Lower leg skin (tissue), 4 donors: ENCODE data around the gene FBXO31. TPM values are rescaled to one million over a fixed set of nuclear protein-coding genes. Genes with fewer than 3 reads are reported as not detected.

ENCODE experiments used
- DNase-seq, 2 donors: peaks; one replicate each; pipeline ENCODE4 v3.0.0-alpha.2; 2019; ENCODE audit warnings: low spot score in 2 of 2
- H3K4me3 ChIP-seq: fragments of 200-600 bp; sonication (generic); 2 replicates; pipeline ENCODE4 v1.5.1; 2017; ENCODE audit warnings: mild to moderate bottlenecking, low read depth; ENCODE audit not compliant: poor library complexity, severe bottlenecking
- POLR2A ChIP-seq, 2 donors: fragments of 450-650 bp; IDR thresholded peaks; one replicate each; pipeline ENCODE4 v1.6.1; 2016 to 2017; ENCODE audit warnings: antibody characterized with exemption in 2 of 2, mild to moderate bottlenecking in 1 of 2, moderate library complexity in 1 of 2
- WGBS, 2 donors: methylation state at CpG; one replicate each; pipeline ENCODE4 v1.1.5; 2018; 5-methylcytosine and 5-hydroxymethylcytosine counted together
- intact Hi-C: fragments of 100-400 bp; cut with DNase I; formaldehyde crosslinking; loops from one replicate; pipeline ENCODE4 v1.15.0; 2023; ENCODE audit warnings: low total_unique reads
- total RNA-seq, 4 donors: library from RNA; depleted of rRNA; stranded (reverse); fragments of >200 nt; gene quantifications; one replicate each; pipeline ENCODE4 v1.1.0, GENCODE V29; 2016
- TF ChIP-seq, protein P1 (sequence below), 3 donors: fragments of 450-650 bp; IDR thresholded peaks; one replicate each; pipeline ENCODE4 v1.5.1; 2016; ENCODE audit warnings: antibody characterized with exemption in 3 of 3, mild to moderate bottlenecking in 3 of 3, moderate library complexity in 2 of 3

FBXO31 gene
- total RNA-seq, 4 donors from 2014 or later = 64.3 to 127 (median 84.1) TPM

GRCh38 chr16:87359121-87359520 is 24.5 kb downstream of the FBXO31 start:
- 92 to 94% methylated on average over 7 of the region's 7 CpGs for WGBS, 2 donors
- H3K4me3 ChIP-seq = no peak overlapping the region
- DNase-seq = no peak
- no peak for TF ChIP-seq POLR2A (IDR thresholded peaks at IDR 0.05)
- TF ChIP-seq, protein P1, sequence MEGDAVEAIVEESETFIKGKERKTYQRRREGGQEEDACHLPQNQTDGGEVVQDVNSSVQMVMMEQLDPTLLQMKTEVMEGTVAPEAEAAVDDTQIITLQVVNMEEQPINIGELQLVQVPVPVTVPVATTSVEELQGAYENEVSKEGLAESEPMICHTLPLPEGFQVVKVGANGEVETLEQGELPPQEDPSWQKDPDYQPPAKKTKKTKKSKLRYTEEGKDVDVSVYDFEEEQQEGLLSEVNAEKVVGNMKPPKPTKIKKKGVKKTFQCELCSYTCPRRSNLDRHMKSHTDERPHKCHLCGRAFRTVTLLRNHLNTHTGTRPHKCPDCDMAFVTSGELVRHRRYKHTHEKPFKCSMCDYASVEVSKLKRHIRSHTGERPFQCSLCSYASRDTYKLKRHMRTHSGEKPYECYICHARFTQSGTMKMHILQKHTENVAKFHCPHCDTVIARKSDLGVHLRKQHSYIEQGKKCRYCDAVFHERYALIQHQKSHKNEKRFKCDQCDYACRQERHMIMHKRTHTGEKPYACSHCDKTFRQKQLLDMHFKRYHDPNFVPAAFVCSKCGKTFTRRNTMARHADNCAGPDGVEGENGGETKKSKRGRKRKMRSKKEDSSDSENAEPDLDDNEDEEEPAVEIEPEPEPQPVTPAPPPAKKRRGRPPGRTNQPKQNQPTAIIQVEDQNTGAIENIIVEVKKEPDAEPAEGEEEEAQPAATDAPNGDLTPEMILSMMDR (IDR thresholded peaks at IDR 0.05) = no peak
- intact Hi-C loops = no loop called here

- TF ChIP-seq, protein P1 (IDR thresholded peaks at IDR 0.05) = no peak
- no peak for TF ChIP-seq POLR2A (IDR thresholded peaks at IDR 0.05)
- 88 to 91% methylated on average over 9 of the region's 9 CpGs for WGBS, 2 donors
- DNase-seq = no peak
- H3K4me3 ChIP-seq = no peak overlapping the region
- intact Hi-C loops = no loop called here
Measured at GRCh38 chr16:87358696-87359095, 24.9 kb downstream of the FBXO31 start.

DNA sequence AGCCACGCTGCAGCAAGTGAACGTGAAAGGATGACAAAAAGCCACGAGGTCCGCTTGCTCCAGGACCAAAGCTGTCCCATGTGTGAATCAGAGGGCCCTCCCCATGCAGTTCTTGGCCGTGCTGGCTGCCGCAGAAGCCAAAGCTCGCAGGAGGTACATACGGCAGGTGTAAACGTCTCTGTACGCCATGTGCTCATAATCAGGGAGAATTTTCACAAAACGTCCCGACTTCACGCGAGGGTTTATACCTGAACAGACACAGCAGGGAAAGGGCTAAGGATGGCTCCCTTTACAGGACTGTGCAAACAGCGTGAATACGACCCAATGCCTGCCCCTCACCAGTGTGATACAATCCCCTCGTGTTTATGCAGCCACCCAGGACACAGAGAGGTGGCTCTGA is 25.3 kb downstream of the FBXO31 start:
- DNase-seq = no peak
- TF ChIP-seq POLR2A (IDR thresholded peaks at IDR 0.05) = no peak
- TF ChIP-seq, protein P1 (IDR thresholded peaks at IDR 0.05) = no peak
- 89 to 90% methylated on average over 17 of the region's 17 CpGs for WGBS, 2 donors
- H3K4me3 ChIP-seq = no peak overlapping the region
- intact Hi-C loops = no loop called here

GRCh38 chr16:87356491-87356853 is 27.1 kb downstream of the FBXO31 start:
- H3K4me3 ChIP-seq = no peak overlapping the region
- intact Hi-C loops = no loop called here
- no peak for TF ChIP-seq POLR2A (IDR thresholded peaks at IDR 0.05)
- TF ChIP-seq, protein P1 (IDR thresholded peaks at IDR 0.05) = no peak
- DNase-seq = no peak
- WGBS, 2 donors = 90 to 92% methylated on average over 8 of the region's 8 CpGs

GRCh38 chr16:87353613-87354012 is 30.0 kb downstream of the FBXO31 start:
- TF ChIP-seq POLR2A (IDR thresholded peaks at IDR 0.05) = no peak
- TF ChIP-seq, protein P1 (IDR thresholded peaks at IDR 0.05) = no peak
- H3K4me3 ChIP-seq = no peak overlapping the region
- no peak for DNase-seq
- WGBS, 2 donors = 93 to 95% methylated on average over 16 to 17 of the region's 17 CpGs
- intact Hi-C loops = no loop called here

GRCh38 chr16:87352818-87353217 is 30.8 kb downstream of the FBXO31 start:
- TF ChIP-seq, protein P1 (IDR thresholded peaks at IDR 0.05) = no peak
- TF ChIP-seq POLR2A (IDR thresholded peaks at IDR 0.05) = no peak
- 81 to 90% methylated on average over 15 of the region's 15 CpGs for WGBS, 2 donors
- DNase-seq = no peak
- no peak overlapping the region for H3K4me3 ChIP-seq
- intact Hi-C loops = no loop called here
